Upper lobe of left lung (tissue), 6 donors: ENCODE data around the gene IQSEC1. TPM values are rescaled to one million over a fixed set of nuclear protein-coding genes. Genes with fewer than 3 reads are reported as not detected.

Source experiments
- ATAC-seq, 2 donors: fragments of 200-7000 bp; cut with Tn5 transposase; one replicate each; pipeline ENCODE4 v1.9.1; 2022; ENCODE audit warnings: mild to moderate bottlenecking in 2 of 2, moderate library complexity in 2 of 2; ENCODE audit not compliant: low FRiP score in 2 of 2
- DNase-seq, 2 donors: peaks; one replicate each; pipeline ENCODE4 v3.0.0-alpha.2; 2019 to 2020
- H3K27ac ChIP-seq, 4 donors: fragments of 200-600 bp; sonication (generic); one replicate each; pipeline ENCODE4 v1.5.1; 2016 to 2019
- H3K27me3 ChIP-seq, 4 donors: fragments of 200-600 bp; sonication (generic); one replicate each; pipeline ENCODE4 v1.5.1; 2017 to 2019
- H3K36me3 ChIP-seq, 4 donors: fragments of 200-600 bp; sonication (generic); one replicate each; pipeline ENCODE4 v1.5.1; 2016 to 2019
- H3K4me1 ChIP-seq, 4 donors: fragments of 200-600 bp; sonication (generic); one replicate each; pipeline ENCODE4 v1.5.1; 2018 to 2019
- H3K4me3 ChIP-seq, 4 donors: fragments of 200-600 bp; sonication (generic); one replicate each; pipeline ENCODE4 v1.5.1; 2017 to 2019; ENCODE audit warnings: mild to moderate bottlenecking in 2 of 4, moderate library complexity in 1 of 4
- H3K9me3 ChIP-seq, 4 donors: fragments of 200-600 bp; sonication (generic); one replicate each; pipeline ENCODE4 v1.5.1; 2018 to 2019
- CTCF ChIP-seq, 6 experiments: fragments of 450-650 bp in 4 of 6; fragments of 200-600 bp in 2 of 6; sonication (generic) in 2 of 6; IDR thresholded peaks; one replicate each; pipeline ENCODE4 v1.5.1; 2016 to 2019; ENCODE audit warnings: antibody characterized with exemption in 6 of 6
- EP300 ChIP-seq, 4 donors: sonication (generic); formaldehyde crosslinking; IDR thresholded peaks; one replicate each; pipeline ENCODE4 v1.5.1; 2017; ENCODE audit warnings: antibody characterized with exemption in 4 of 4, control low read depth in 2 of 4
- POLR2A ChIP-seq, 4 donors: fragments of 450-650 bp; IDR thresholded peaks; one replicate each; pipeline ENCODE4 v1.5.1; 2016 to 2017; ENCODE audit warnings: antibody characterized with exemption in 4 of 4, mild to moderate bottlenecking in 2 of 4
- POLR2AphosphoS5 ChIP-seq, 2 donors: sonication (generic); formaldehyde crosslinking; IDR thresholded peaks; one replicate each; pipeline ENCODE4 v1.5.1; 2017; ENCODE audit warnings: antibody characterized with exemption in 2 of 2
- WGBS, 2 donors: methylation state at CpG; one replicate each; pipeline ENCODE4 v1.1.5; 2017 to 2018; 5-methylcytosine and 5-hydroxymethylcytosine counted together
- total RNA-seq, 6 donors: library from RNA; depleted of rRNA in 4 of 6; stranded (reverse); fragments of >200 nt in 4 of 6; gene quantifications; one replicate each; pipeline versions ENCODE4 v1.1.0 to v1.2.1, GENCODE V29; 2016 to 2021
- donor health status: DM: no; HTN: no; CAD: no; lungs with moderate emphysema.
- donor health status: DM: no; HTN: yes; CAD: no; lungs with severe emphysema.

The IQSEC1 gene
- total RNA-seq, 6 donors from 2014 or later: 51.1 to 105 (median 81.0) TPM

GRCh38 chr3:12954180-12954579, 119.0 kb downstream of the IQSEC1 start:
- peaks cover 40 to 59% (median 46%) of the 10 kb centered on the region in 4 donors for H3K4me1 ChIP-seq
- no peak for DNase-seq

GRCh38 chr3:12953201-12953995, 119.8 kb downstream of the IQSEC1 start:
- TF ChIP-seq POLR2A (IDR thresholded peaks at IDR 0.05) (no peak), CTCF (IDR thresholded peaks at IDR 0.05) (no peak), POLR2AphosphoS5 (IDR thresholded peaks at IDR 0.05) (no peak), EP300 (IDR thresholded peaks at IDR 0.05) (no peak)
- peaks cover 40 to 60% (median 46%) of the 10 kb centered on the region in 4 donors for H3K4me1 ChIP-seq
- no peak overlapping the region for H3K4me3 ChIP-seq
- no peaks in the 10 kb centered on the region for H3K9me3 ChIP-seq
- 91 to 94% methylated on average over 13 to 22 of the region's 26 CpGs for WGBS, 2 donors
- H3K27me3 ChIP-seq: no peaks in the 10 kb centered on the region
- H3K36me3 ChIP-seq: no peaks in the 10 kb centered on the region
- DNase-seq: peak in 1 of 2 donors; percentile 60
- ATAC-seq: no peak
- peak overlapping the region in 1 of 4 donors; percentile 58 for H3K27ac ChIP-seq

More at GRCh38 chr3:12954180-12954579, 119.0 kb downstream of the IQSEC1 start:
- Histone ChIP-seq H3K27me3 (no peaks in the 10 kb centered on the region), H3K9me3 (no peaks in the 10 kb centered on the region), H3K4me3 (no peak overlapping the region), H3K36me3 (no peaks in the 10 kb centered on the region), H3K27ac (peak overlapping the region in 2 of 4 donors; percentile 58 to 66)
- no peak for ATAC-seq
- WGBS, 2 donors: 81 to 82% methylated on average over 6 of the region's 6 CpGs
- TF ChIP-seq POLR2AphosphoS5 (IDR thresholded peaks at IDR 0.05): no peak
- no peak for TF ChIP-seq EP300 (IDR thresholded peaks at IDR 0.05)
- no peak for TF ChIP-seq CTCF (IDR thresholded peaks at IDR 0.05)
- no peak for TF ChIP-seq POLR2A (IDR thresholded peaks at IDR 0.05)

GRCh38 chr3:12952343-12953200, 120.7 kb downstream of the IQSEC1 start:
- 88 to 91% methylated on average over 14 of the region's 14 CpGs for WGBS, 2 donors
- Histone ChIP-seq H3K4me3 (no peak overlapping the region), H3K4me1 (peaks cover 43 to 63% (median 50%) of the 10 kb centered on the region in 4 donors), H3K27ac (no peak overlapping the region), H3K9me3 (no peaks in the 10 kb centered on the region), H3K36me3 (no peaks in the 10 kb centered on the region), H3K27me3 (no peaks in the 10 kb centered on the region)
- DNase-seq (no peak), ATAC-seq (no peak)
- TF ChIP-seq CTCF (IDR thresholded peaks at IDR 0.05): no peak
- no peak for TF ChIP-seq POLR2A (IDR thresholded peaks at IDR 0.05)
- no peak for TF ChIP-seq POLR2AphosphoS5 (IDR thresholded peaks at IDR 0.05)
- TF ChIP-seq EP300 (IDR thresholded peaks at IDR 0.05): no peak

- no peak for TF ChIP-seq POLR2AphosphoS5 (IDR thresholded peaks at IDR 0.05)
- no peaks in the 10 kb centered on the region for H3K9me3 ChIP-seq
- WGBS, 2 donors: 76 to 80% methylated on average over 9 to 10 of the region's 10 CpGs
- no peaks in the 10 kb centered on the region for H3K27me3 ChIP-seq
- no peak overlapping the region for H3K4me3 ChIP-seq
- DNase-seq (peak in 1 of 2 donors; percentile 37), ATAC-seq (peak; percentile 34 to 41)
- no peaks in the 10 kb centered on the region for H3K36me3 ChIP-seq
- peaks cover 28 to 43% (median 37%) of the 10 kb centered on the region in 4 donors for H3K4me1 ChIP-seq
- peak overlapping the region in 2 of 4 donors; percentile 7 to 21 for H3K27ac ChIP-seq
Measured at GRCh38 chr3:12948891-12949711, 124.1 kb downstream of the IQSEC1 start.
